Ovary (tissue), 3 donors: ENCODE results near the gene SLAIN2.

Experiments used
- EP300 ChIP-seq: sonication (generic); formaldehyde crosslinking; IDR thresholded peaks from one replicate; pipeline ENCODE4 v1.6.1; 2017; ENCODE audit warnings: antibody characterized with exemption
- POLR2A ChIP-seq: fragments of 450-650 bp; IDR thresholded peaks from one replicate; pipeline ENCODE4 v1.6.1; 2017; ENCODE audit warnings: antibody characterized with exemption, mild to moderate bottlenecking, moderate library complexity
- TF ChIP-seq, protein P1 (sequence below), 3 donors: fragments of 450-650 bp in 2 of 3; fragments of 200-600 bp in 1 of 3; IDR thresholded peaks; one replicate each; pipeline versions ENCODE4 v1.5.1 to v1.8.0; 2016 to 2022; ENCODE audit warnings: antibody characterized with exemption in 3 of 3, mild to moderate bottlenecking in 1 of 3
- donor health status: DM: no; HTN: no; CAD: no.

DNA sequence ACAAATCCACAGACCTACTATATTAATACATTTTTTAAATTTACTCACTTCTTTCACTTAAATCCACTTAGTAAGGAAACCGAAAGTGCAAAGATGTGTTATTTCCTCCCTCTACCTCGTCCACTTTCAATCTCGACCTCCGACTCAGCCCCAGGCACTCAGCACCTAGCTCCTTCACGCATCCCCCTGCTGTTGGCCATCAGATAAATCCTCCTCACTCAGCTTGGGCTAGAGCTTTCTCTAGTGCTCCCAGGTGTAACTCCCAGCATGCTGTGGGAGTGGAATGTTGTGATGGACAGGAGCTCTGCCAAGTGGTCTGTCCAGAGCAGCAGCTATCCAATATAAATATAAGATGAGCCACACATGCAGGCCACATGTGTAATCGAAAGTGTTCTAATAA lies 45.0 kb upstream of the SLAIN2 start:
- TF ChIP-seq, protein P1, sequence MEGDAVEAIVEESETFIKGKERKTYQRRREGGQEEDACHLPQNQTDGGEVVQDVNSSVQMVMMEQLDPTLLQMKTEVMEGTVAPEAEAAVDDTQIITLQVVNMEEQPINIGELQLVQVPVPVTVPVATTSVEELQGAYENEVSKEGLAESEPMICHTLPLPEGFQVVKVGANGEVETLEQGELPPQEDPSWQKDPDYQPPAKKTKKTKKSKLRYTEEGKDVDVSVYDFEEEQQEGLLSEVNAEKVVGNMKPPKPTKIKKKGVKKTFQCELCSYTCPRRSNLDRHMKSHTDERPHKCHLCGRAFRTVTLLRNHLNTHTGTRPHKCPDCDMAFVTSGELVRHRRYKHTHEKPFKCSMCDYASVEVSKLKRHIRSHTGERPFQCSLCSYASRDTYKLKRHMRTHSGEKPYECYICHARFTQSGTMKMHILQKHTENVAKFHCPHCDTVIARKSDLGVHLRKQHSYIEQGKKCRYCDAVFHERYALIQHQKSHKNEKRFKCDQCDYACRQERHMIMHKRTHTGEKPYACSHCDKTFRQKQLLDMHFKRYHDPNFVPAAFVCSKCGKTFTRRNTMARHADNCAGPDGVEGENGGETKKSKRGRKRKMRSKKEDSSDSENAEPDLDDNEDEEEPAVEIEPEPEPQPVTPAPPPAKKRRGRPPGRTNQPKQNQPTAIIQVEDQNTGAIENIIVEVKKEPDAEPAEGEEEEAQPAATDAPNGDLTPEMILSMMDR (IDR thresholded peaks at IDR 0.05): no peak
- TF ChIP-seq EP300 (no peak), POLR2A (no peak)
